HEK293 (cell line): ENCODE data around the gene PRR35.

Experiments used
- ATF2 ChIP-seq: fragments of 450-650 bp; formaldehyde crosslinking; IDR thresholded peaks from 2 replicates; pipeline ENCODE4 v1.5.1; 2016; ENCODE audit warnings: missing biosample characterization, missing genetic modification characterization, low read depth
- CTCF ChIP-seq: fragments of 450-650 bp; formaldehyde crosslinking; IDR thresholded peaks from 2 replicates; pipeline ENCODE4 v1.5.1; 2016; ENCODE audit warnings: missing biosample characterization, missing genetic modification characterization
- MYNN ChIP-seq: fragments of 450-650 bp; formaldehyde crosslinking; IDR thresholded peaks from 2 replicates; pipeline ENCODE4 v1.5.1; 2016; ENCODE audit warnings: missing biosample characterization, missing genetic modification characterization, borderline replicate concordance
- ZBTB26 ChIP-seq: fragments of 450-650 bp; formaldehyde crosslinking; optimal IDR thresholded peaks from 2 replicates; pipeline ENCODE3; 2016; ENCODE audit warnings: missing biosample characterization, mild to moderate bottlenecking, missing genetic modification characterization
- ZFP37 ChIP-seq: fragments of 450-650 bp; formaldehyde crosslinking; IDR thresholded peaks from 2 replicates; pipeline ENCODE4 v1.5.1; 2016; ENCODE audit warnings: missing biosample characterization, missing genetic modification characterization
- ZNF112 ChIP-seq: fragments of 450-650 bp; formaldehyde crosslinking; IDR thresholded peaks from 2 replicates; pipeline ENCODE4 v1.5.0; 2017; ENCODE audit warnings: missing biosample characterization, missing genetic modification characterization
- ZNF114 ChIP-seq: fragments of 450-650 bp; formaldehyde crosslinking; IDR thresholded peaks from 2 replicates; pipeline ENCODE4 v1.5.0; 2017; ENCODE audit warnings: missing biosample characterization, missing genetic modification characterization
- ZNF169 ChIP-seq: fragments of 450-650 bp; formaldehyde crosslinking; IDR thresholded peaks from 2 replicates; pipeline ENCODE4 v1.5.1; 2016; ENCODE audit warnings: missing biosample characterization, missing genetic modification characterization
- ZNF24 ChIP-seq: fragments of 450-650 bp; formaldehyde crosslinking; IDR thresholded peaks from 2 replicates; pipeline ENCODE4 v1.5.1; 2016; ENCODE audit warnings: missing biosample characterization, missing genetic modification characterization
- ZNF610 ChIP-seq: fragments of 450-650 bp; formaldehyde crosslinking; IDR thresholded peaks from 2 replicates; pipeline ENCODE4 v1.5.1; 2016; ENCODE audit warnings: missing biosample characterization, missing genetic modification characterization, borderline replicate concordance

- TF ChIP-seq MYNN (tag by site-specific recombination) (no peak), CTCF (no peak), ATF2 (no peak), ZNF610 (no peak), ZFP37 (tag by site-specific recombination) (no peak), ZNF114 (tag by site-specific recombination) (no peak), ZNF112 (no peak), ZNF169 (no peak), ZNF24 (tag by site-specific recombination) (no peak), ZBTB26 (tag by site-specific recombination) (no peak)
Observed at GRCh38 chr16:534135-534534, 26.1 kb upstream of the PRR35 start.
